Hepatocyte (in vitro differentiated cells): ENCODE measurements around the gene CLSTN1. TPM values are rescaled to one million over a fixed set of nuclear protein-coding genes. Genes with fewer than 3 reads are reported as not detected.

Experiments
- DNase-seq: peaks from one replicate; pipeline ENCODE4 v3.0.0-alpha.2; 2016; ENCODE audit warnings: low spot score
- H2AFZ ChIP-seq: fragments of 200-600 bp; sonication (generic); 2 replicates; pipeline ENCODE4 v1.6.0; 2016; ENCODE audit warnings: antibody characterized with exemption, mild to moderate bottlenecking
- H3K27ac ChIP-seq: fragments of 200-600 bp; sonication (generic); 2 replicates; pipeline ENCODE4 v1.5.1; 2016; ENCODE audit warnings: mild to moderate bottlenecking
- H3K27me3 ChIP-seq: fragments of 200-600 bp; sonication (generic); 2 replicates; pipeline ENCODE4 v1.6.1; 2016
- H3K36me3 ChIP-seq: fragments of 200-600 bp; sonication (generic); replicated peaks from 2 replicates; pipeline ENCODE4 v1.5.1; 2016; ENCODE audit warnings: low read depth; ENCODE audit not compliant: insufficient read depth
- H3K4me1 ChIP-seq: fragments of 200-600 bp; sonication (generic); 2 replicates; pipeline ENCODE4 v1.5.1; 2016; ENCODE audit warnings: mild to moderate bottlenecking, moderate library complexity; ENCODE audit not compliant: insufficient read depth
- H3K4me2 ChIP-seq: fragments of 200-600 bp; sonication (generic); 2 replicates; pipeline ENCODE4 v1.6.0; 2016
- H3K4me3 ChIP-seq: fragments of 200-600 bp; sonication (generic); 2 replicates; pipeline ENCODE4 v1.5.1; 2016; ENCODE audit warnings: mild to moderate bottlenecking
- H3K79me2 ChIP-seq: fragments of 200-600 bp; sonication (generic); 2 replicates; pipeline ENCODE4 v1.6.0; 2017; ENCODE audit warnings: mild to moderate bottlenecking
- H3K9me2 ChIP-seq: fragments of 200-600 bp; sonication (generic); replicated peaks from 2 replicates; pipeline ENCODE4 v1.6.0; 2017; ENCODE audit warnings: mild to moderate bottlenecking; ENCODE audit not compliant: insufficient read depth
- H3K9me3 ChIP-seq: fragments of 200-600 bp; sonication (generic); 2 replicates; pipeline ENCODE4 v1.5.1; 2016; ENCODE audit warnings: low read depth, mild to moderate bottlenecking
- H4K20me1 ChIP-seq: fragments of 200-600 bp; sonication (generic); 2 replicates; pipeline ENCODE4 v1.6.0; 2016; ENCODE audit warnings: mild to moderate bottlenecking; ENCODE audit not compliant: insufficient read depth, poor library complexity, severe bottlenecking
- CTCF ChIP-seq: fragments of 200-600 bp; sonication (generic); IDR thresholded peaks from 2 replicates; pipeline ENCODE4 v1.5.1; 2016; ENCODE audit warnings: antibody characterized with exemption, mild to moderate bottlenecking; ENCODE audit not compliant: poor library complexity
- EZH2 ChIP-seq: fragments of 200-600 bp; sonication (generic); IDR thresholded peaks from 2 replicates; pipeline ENCODE4 v1.6.1; 2016; ENCODE audit warnings: antibody characterized with exemption, mild to moderate bottlenecking, borderline replicate concordance
- EZH2phosphoT487 ChIP-seq: fragments of 200-600 bp; sonication (generic); IDR thresholded peaks from one replicate; pipeline ENCODE4 v1.6.1; 2018; ENCODE audit warnings: antibody characterized with exemption, mild to moderate bottlenecking, low read depth, moderate library complexity; ENCODE audit not compliant: unreplicated experiment, severe bottlenecking
- whole genome bisulfite sequencing: methylation state at CpG from one replicate; pipeline ENCODE4 v1.1.6; 2016; ENCODE audit warnings: low lambda C conversion rate; ENCODE audit errors: missing lambda C conversion rate; 5-methylcytosine and 5-hydroxymethylcytosine counted together
- polyA plus RNA-seq: library from polyadenylated mRNA; unstranded; fragments of >200 nt; fragmentation: Nextera tagmentation; extraction: Ambion mirVana; gene quantifications from 2 replicates; pipeline ENCODE4 v1.2.1, GENCODE V29; 2016
- total RNA-seq: library from RNA; depleted of rRNA; stranded (reverse); fragments of >200 nt; gene quantifications from 2 replicates; pipeline ENCODE4 v1.2.3, GENCODE V29; 2014

CLSTN1 gene
- total and polyA plus RNA-seq, 2 experiments from 2014 or later = 47.7 to 74.2 TPM

GRCh38 chr1:9737057-9737456, 86.7 kb downstream of the CLSTN1 start:
- Histone ChIP-seq H3K79me2 (no peaks in the 10 kb centered on the region), H3K36me3 (peaks cover 3% of the 10 kb centered on the region), H4K20me1 (no peaks in the 10 kb centered on the region), H3K4me2 (no peak overlapping the region), H3K27ac (no peak overlapping the region), H3K27me3 (no peaks in the 10 kb centered on the region), H2AFZ (no peak overlapping the region), H3K9me2 (no peaks in the 10 kb centered on the region), H3K9me3 (no peaks in the 10 kb centered on the region), H3K4me1 (no peaks in the 10 kb centered on the region), H3K4me3 (no peak overlapping the region)
- no peak for DNase-seq
- TF ChIP-seq EZH2phosphoT487 = no peak
- no peak for TF ChIP-seq EZH2
- TF ChIP-seq CTCF = no peak
- WGBS = 96% methylated on average over 9 of the region's 9 CpGs

- TF ChIP-seq CTCF (no peak), EZH2phosphoT487 (no peak), EZH2 (no peak)
- Histone ChIP-seq H3K36me3 (no peaks in the 10 kb centered on the region), H3K4me1 (no peaks in the 10 kb centered on the region), H3K9me3 (no peaks in the 10 kb centered on the region), H3K79me2 (no peaks in the 10 kb centered on the region), H3K4me2 (no peak overlapping the region), H4K20me1 (no peaks in the 10 kb centered on the region), H3K27ac (no peak overlapping the region), H3K27me3 (no peaks in the 10 kb centered on the region), H2AFZ (no peak overlapping the region), H3K9me2 (no peaks in the 10 kb centered on the region), H3K4me3 (no peak overlapping the region)
- 100% methylated on average over 5 of the region's 5 CpGs for WGBS
- DNase-seq = no peak
These were observed 87.5 kb downstream of the CLSTN1 start for GRCh38 chr1:9736241-9736640.

GRCh38 chr1:9735800-9736199, 88.0 kb downstream of the CLSTN1 start:
- no peaks in the 10 kb centered on the region for H3K9me3 ChIP-seq
- 95% methylated on average over 19 of the region's 19 CpGs for WGBS

More at GRCh38 chr1:9735800-9736199, 88.0 kb downstream of the CLSTN1 start:
- no peak for DNase-seq
- Histone ChIP-seq H3K79me2 (no peaks in the 10 kb centered on the region), H3K4me3 (no peak overlapping the region), H3K9me2 (no peaks in the 10 kb centered on the region), H3K36me3 (no peaks in the 10 kb centered on the region), H4K20me1 (no peaks in the 10 kb centered on the region), H3K27ac (no peak overlapping the region), H3K4me1 (no peaks in the 10 kb centered on the region), H3K4me2 (no peak overlapping the region), H2AFZ (no peak overlapping the region), H3K27me3 (no peaks in the 10 kb centered on the region)
- TF ChIP-seq CTCF (no peak), EZH2 (no peak), EZH2phosphoT487 (no peak)
